ENCODE data around the gene NRROS. TPM values are rescaled to one million over a fixed set of nuclear protein-coding genes. Genes with fewer than 3 reads are reported as not detected.

The NRROS gene
- total RNA-seq = 0.59 and 1.5 TPM in 2 replicates

GRCh38 chr3:196639483-196640296 lies at the start of gene NRROS:
Gene NRROS, plus strand, starts transcription at chr3:196639694. Its CDS starts 14,846 bp downstream, at chr3:196654540.

Other genes starting within 250 kb of the NRROS start
- gene UBXN7, start 207.3 kb upstream of the NRROS start, total RNA-seq = 19.7 and 21.7 TPM in 2 replicates
- 14.0 and 14.9 TPM in 2 replicates for gene RNF168, start 135.9 kb upstream of the NRROS start, total RNA-seq
- gene SMCO1, start 124.3 kb upstream of the NRROS start, total RNA-seq = not detected in 2 replicates
- 3.2 and 4.9 TPM in 2 replicates for gene WDR53, start 71.1 kb upstream of the NRROS start, total RNA-seq
- gene FBXO45, start 71.0 kb upstream of the NRROS start, total RNA-seq = 4.4 and 5.9 TPM in 2 replicates
- 3.2 and 4.7 TPM in 2 replicates for gene CEP19, start 72.6 kb downstream of the NRROS start, total RNA-seq
- gene PIGX, start 72.7 kb downstream of the NRROS start, total RNA-seq = 19.4 and 27.7 TPM in 2 replicates
- gene PAK2, start 100.2 kb downstream of the NRROS start, total RNA-seq = 32.6 and 32.9 TPM in 2 replicates
- 11.2 and 15.3 TPM in 2 replicates for gene SENP5, start 228.2 kb downstream of the NRROS start, total RNA-seq

Data from cardiac ventricle fibroblast (primary cell).